ENCODE measurements around the gene OGFOD2. TPM values are rescaled to one million over a fixed set of nuclear protein-coding genes. Genes with fewer than 3 reads are reported as not detected.
A peak's percentile ranks its signal among the peaks of the same experiment; 100 is the strongest.

The OGFOD2 gene
- total RNA-seq, 1 donor from 2014 or later: 19.5 TPM

DNA sequence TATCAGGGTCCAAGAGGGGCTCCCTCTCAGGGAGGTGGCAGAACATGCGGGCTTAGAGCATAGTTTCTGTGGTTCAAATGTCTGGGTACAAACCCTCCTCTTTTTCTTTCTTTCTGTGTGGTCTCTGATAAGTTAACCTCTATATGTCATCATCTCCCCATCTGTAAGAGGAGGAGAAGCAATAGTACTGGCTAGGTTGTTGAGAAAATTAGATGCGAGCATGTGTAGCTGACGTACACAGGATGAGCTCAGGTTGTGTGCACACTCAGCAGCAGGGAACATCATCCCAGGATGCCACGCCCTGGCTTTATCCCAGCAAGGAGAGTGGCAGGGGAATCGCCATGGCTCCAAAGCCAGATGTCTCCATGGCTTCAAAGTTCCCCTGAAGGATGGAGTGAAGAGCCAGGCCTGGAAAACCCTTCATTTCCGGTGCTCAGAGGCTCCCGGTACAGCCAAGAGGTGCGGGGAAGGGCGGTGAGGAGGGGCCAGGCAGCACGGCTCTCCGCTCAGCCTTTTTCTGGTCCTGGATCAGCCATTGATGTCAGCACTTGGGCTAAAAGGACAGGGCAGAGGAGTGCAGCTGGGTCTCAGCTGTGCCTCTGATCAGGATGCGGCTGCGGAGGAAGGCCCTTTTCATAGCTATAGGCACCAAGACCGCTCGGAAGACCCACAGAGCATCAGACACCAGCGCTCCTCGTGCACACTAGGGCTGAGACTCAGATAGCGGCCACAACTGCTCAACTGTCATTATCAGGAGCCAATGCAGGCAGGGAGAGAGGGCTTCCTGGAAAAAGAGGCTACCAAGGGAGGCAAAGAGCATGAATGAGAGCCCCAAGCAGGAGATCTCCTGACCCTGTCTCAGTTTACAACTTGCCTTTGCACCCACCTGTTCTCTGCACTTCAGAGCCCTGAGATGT lies 46.9 kb downstream of the OGFOD2 start:
- no peak overlapping the region for H3K4me3 ChIP-seq
- H3K27ac ChIP-seq: no peak overlapping the region
- H3K36me3 ChIP-seq: peaks cover 10% of the 10 kb centered on the region
- H3K4me1 ChIP-seq: peaks cover 11% of the 10 kb centered on the region
- TF ChIP-seq, protein P1, sequence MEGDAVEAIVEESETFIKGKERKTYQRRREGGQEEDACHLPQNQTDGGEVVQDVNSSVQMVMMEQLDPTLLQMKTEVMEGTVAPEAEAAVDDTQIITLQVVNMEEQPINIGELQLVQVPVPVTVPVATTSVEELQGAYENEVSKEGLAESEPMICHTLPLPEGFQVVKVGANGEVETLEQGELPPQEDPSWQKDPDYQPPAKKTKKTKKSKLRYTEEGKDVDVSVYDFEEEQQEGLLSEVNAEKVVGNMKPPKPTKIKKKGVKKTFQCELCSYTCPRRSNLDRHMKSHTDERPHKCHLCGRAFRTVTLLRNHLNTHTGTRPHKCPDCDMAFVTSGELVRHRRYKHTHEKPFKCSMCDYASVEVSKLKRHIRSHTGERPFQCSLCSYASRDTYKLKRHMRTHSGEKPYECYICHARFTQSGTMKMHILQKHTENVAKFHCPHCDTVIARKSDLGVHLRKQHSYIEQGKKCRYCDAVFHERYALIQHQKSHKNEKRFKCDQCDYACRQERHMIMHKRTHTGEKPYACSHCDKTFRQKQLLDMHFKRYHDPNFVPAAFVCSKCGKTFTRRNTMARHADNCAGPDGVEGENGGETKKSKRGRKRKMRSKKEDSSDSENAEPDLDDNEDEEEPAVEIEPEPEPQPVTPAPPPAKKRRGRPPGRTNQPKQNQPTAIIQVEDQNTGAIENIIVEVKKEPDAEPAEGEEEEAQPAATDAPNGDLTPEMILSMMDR (IDR thresholded peaks at IDR 0.05): no peak
- intact Hi-C loops (cut with DNase I): no loop called here
- ATAC-seq: no peak
- DNase-seq: peak; percentile 16
- no peaks in the 10 kb centered on the region for H3K27me3 ChIP-seq (ENCODE audit: low read depth)
- no peaks in the 10 kb centered on the region for H3K9me3 ChIP-seq

DNA sequence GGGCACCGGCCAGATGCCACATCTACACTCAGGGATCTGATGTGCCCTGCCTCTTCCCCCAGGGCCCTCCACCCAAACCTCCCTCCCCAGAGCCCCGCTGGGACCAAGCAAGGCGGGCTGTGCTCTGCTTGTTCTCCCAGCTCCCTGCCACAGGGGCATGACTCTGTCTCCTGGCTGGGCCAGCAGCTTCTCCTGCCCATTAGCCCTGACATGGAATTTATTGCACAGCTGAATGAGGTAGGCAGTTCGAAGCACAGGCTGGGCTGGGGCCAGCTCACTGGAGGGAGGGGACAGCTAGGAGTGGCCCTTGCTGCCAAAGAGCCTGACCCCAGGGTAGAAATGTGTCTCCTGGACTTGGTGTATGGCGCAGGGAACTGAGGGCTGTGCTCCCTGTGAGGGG lies 47.8 kb downstream of the OGFOD2 start:
- Histone ChIP-seq H3K4me3 (no peak overlapping the region), H3K36me3 (peaks cover 12% of the 10 kb centered on the region), H3K4me1 (peaks cover 11% of the 10 kb centered on the region), H3K27ac (no peak overlapping the region), H3K27me3 (ENCODE audit: low read depth) (no peaks in the 10 kb centered on the region), H3K9me3 (no peaks in the 10 kb centered on the region)
- intact Hi-C loops (cut with DNase I): no loop called here
- TF ChIP-seq, protein P1 (IDR thresholded peaks at IDR 0.05): no peak
- ATAC-seq (no peak), DNase-seq (peak; percentile 26)

DNA sequence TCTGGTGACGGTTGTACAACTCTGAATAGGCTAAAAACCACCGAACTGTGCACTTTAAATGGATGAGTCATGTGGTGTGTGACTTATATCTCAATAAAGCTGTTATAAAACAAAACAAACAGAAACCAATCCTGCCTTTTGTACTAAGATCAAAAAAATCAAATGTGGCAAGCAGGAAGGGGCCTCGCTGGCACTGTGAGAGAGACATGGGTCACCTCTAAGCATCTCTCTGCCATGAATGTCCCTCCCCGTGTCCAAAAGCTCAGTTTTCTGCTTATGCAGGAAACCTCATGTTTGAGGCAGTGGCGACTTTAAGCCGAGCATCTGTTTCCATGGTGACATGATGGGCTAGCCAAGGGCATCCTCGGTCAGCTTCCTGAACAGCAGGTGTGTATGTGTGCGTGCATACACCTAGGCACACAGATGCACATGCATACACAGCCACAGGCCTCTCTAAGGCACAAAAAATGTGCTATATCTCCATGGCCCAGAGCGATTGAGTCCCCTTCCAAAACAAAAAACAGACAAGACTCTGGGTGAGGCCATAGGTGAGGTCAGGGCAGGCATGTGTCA lies 49.9 kb downstream of the OGFOD2 start:
- Histone ChIP-seq H3K4me3 (no peak overlapping the region), H3K4me1 (peaks cover 3% of the 10 kb centered on the region), H3K27me3 (ENCODE audit: low read depth) (no peaks in the 10 kb centered on the region), H3K9me3 (no peaks in the 10 kb centered on the region), H3K36me3 (peaks cover 12% of the 10 kb centered on the region), H3K27ac (no peak overlapping the region)
- TF ChIP-seq, protein P1 (IDR thresholded peaks at IDR 0.05): no peak
- intact Hi-C loops (cut with DNase I): no loop called here
- ATAC-seq (no peak), DNase-seq (no peak)

DNA sequence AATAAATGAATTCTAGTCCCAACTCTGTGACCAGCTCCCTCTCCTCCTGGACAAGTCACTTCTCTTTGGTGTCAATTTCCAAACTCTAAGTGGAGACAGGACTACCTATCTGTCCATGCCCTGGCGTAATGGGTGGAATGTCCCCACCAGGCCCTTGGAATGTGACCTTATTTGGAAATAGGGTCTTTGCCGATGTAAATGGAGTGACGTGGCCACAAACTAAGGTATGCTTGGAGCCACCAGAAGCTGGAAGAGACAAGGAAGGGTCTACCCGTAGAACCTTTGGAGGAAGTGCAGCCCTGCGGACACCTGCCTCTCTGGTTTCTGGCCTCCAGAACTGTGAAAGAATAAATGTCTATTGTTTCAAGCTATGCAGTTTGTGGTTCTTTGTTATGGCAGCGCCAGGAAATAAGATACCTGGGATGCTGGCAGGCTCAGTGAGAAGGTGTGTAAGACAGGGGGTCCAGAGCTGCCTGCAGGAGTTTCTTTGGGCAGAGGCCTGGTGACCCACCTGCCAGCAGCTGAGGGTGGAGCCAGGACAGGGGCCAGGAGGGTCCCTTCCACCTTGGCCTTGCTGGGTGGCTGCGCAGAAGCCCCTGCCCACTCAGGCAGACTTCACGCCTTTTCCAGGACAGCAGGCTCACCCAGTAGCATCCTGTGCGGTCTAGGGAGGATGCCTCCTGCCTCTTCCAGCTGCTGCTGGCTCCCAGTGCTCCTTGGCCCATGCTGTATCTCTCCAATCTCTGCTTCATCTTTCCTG lies 51.2 kb downstream of the OGFOD2 start:
- Histone ChIP-seq H3K4me3 (no peak overlapping the region), H3K27me3 (ENCODE audit: low read depth) (no peaks in the 10 kb centered on the region), H3K9me3 (no peaks in the 10 kb centered on the region), H3K4me1 (no peaks in the 10 kb centered on the region), H3K27ac (no peak overlapping the region), H3K36me3 (peaks cover 12% of the 10 kb centered on the region)
- DNase-seq: no peak
- intact Hi-C loops (cut with DNase I): no loop called here
- no peak for ATAC-seq
- TF ChIP-seq, protein P1 (IDR thresholded peaks at IDR 0.05): no peak

DNA sequence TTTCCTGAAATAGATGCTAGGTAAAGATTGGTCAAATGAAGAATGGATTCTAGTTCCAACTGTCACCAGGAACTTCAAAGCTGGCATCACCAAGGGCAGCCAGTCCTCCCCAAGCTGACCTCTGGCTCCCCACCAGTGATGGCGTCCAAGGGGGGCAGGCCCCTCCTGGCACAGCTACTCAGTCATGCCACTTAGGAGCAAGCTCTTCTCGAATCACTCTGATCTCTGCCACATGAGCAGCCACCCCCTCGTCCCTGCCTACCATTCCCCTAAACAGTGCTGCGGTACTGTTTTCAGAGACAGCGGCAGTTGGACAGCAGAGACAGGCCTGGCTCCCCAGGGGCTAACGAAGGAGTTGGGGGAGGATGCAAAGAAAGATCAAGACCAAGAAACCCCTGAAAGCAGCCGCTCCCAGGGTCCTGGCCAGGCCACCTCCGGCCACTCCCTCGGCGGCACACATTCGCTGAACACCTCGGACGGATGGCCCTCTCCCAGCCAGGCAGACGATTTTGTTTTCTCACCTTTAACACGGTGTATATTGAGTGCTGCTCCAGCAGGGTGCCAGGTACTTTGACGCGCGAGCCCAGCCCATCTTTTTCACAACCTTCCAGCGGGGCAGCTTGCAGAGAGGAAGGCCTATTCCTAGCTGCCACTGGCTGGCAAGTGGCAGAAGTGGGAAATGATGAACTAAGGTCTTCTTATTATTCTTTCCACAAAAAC lies 52.8 kb downstream of the OGFOD2 start:
- intact Hi-C loops (cut with DNase I): no loop called here
- Histone ChIP-seq H3K36me3 (peaks cover 13% of the 10 kb centered on the region), H3K9me3 (no peaks in the 10 kb centered on the region), H3K27me3 (ENCODE audit: low read depth) (no peaks in the 10 kb centered on the region), H3K27ac (no peak overlapping the region), H3K4me1 (peaks cover under 1% of the 10 kb centered on the region), H3K4me3 (no peak overlapping the region)
- DNase-seq (no peak), ATAC-seq (no peak)
- TF ChIP-seq, protein P1 (IDR thresholded peaks at IDR 0.05): no peak
